COLO668 (cell line): Measurements from ENCODE around the gene SUMO4.

Experiments used
- DNase-seq: peaks from one replicate; lab custom pipeline; 2025; ENCODE audit not compliant: unreplicated experiment; lab: John Stamatoyannopoulos, UW

The SUMO4 gene

DNA sequence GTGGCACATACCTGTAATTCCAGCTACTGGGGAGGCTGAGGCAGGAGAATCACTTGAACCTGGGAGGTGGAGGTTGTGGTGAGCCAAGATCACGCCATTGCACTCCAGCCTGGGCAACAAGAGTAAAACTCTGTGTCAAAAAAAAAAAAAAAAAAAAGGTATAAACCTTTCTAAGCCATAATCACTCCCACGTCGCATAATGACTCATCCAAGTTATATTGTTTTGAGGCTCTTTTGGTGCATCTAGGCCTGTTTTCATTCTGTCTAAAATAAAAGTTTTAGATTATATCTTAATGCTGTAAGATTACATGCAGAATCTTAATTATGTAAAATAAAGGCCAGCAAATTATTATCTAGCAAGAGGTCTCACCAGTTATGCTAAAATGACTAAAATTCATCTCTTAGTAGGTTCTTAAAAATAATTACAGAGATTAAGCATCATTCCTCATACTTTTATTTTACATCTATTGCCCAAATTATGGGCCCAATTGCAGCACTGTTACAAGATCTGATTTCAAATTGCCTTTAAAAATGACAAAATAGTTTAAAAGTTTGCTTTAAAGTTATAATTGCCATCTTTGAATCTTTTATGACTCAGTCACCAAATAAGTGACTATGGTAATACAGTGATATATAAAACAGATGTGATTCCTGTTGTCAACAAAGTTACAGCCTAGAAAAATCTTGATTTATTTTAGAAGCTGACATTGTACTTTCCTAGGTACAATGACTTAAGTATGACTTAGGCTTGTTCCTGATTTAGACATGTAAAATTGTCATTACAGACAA lies 10.4 kb upstream of the SUMO4 start:
- DNase-seq = no peak

GRCh38 chr6:149392093-149392492 lies 8.0 kb upstream of the SUMO4 start:
- no peak for DNase-seq

GRCh38 chr6:149392535-149392934 lies 7.5 kb upstream of the SUMO4 start:
- DNase-seq = no peak

GRCh38 chr6:149393002-149393679 lies 6.9 kb upstream of the SUMO4 start:
- no peak for DNase-seq

- DNase-seq = no peak
Observed at GRCh38 chr6:149395185-149395584, 4.9 kb upstream of the SUMO4 start.

- no peak for DNase-seq
Observed at GRCh38 chr6:149397384-149397783, 2.7 kb upstream of the SUMO4 start.

- no peak for DNase-seq
Observed at GRCh38 chr6:149403534-149403933, 3.5 kb downstream of the SUMO4 start.

DNA sequence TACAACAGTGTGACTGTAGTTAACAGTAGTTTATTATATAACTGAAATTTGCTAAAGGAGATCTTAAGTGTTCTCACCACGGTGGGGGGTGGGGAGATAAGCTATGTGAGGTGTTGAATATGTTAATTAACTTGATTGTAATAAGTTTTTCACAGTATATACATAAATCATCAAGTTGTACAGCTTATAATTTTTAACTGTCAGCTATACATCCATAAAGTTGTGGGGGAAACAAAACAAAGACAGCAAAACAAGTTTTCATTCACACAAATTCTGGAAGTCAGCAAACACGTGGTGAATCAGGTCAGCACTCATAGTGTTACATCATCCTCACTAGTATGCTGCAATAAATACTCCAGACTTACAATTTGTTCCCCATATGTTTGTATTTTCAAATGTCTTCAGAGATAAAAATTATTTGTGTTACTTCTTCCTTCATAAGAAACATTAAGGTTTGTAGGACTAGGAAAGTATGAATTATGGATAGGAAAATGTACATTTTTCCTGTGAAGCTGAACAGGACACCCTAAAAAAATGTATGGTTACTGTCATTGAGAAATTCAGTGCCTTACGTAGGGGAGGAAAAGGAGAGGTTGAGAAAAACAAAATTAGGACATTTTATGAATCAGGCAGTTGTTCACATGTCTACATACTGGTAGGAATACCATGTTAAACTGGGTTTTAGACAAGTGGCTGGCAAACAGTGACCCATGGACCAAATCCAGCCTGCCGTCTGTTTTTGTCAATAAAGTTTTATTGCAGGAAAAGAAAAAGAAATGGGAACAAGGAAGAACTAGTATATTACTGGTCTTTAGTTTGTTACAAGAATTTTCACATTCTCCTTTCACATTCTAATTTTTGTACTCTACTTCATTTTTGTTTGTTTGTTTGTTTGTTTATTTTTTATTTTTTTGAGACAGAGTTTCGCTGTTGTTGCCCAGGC lies 6.0 kb downstream of the SUMO4 start:
- no peak for DNase-seq

DNA sequence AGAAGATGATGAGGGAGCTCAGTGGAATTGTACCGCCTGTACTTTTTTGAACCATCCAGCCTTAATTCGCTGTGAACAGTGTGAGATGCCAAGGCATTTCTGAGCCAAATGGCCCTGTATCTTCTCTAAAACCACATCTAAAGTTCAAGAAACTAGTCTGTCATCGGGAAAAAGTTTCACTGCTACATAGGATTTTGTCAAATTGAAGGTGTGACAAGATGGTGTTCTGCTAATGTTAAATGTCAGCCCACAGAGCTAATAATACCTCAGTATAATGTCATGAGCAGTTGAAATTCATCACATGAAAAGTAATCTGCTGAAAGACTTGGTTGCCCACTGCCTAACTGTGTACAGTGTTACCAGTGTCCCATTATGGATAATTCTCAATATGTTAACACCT lies 9.6 kb downstream of the SUMO4 start:
- no peak for DNase-seq

DNA sequence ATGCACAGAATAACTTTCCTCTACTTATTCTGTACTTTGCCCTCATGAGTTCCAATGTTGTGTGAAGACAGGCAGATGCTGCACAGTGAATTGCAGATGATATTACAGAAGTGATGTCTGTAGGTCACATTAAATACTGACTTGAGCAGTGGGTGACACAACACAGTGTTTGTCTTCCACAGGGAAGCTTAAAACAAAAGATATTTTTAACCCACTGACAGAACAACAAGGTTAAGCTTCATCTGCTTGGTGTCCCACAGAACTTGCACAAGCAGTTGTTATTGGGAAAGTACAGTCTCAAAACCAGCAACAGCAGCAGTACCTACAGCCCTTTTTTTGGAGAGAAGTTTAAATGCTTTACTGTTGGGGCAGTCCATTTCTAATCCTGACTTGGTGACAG lies 10.5 kb downstream of the SUMO4 start:
- no peak for DNase-seq

GRCh38 chr6:149414009-149414408 lies 13.9 kb downstream of the SUMO4 start:
- DNase-seq = no peak

- no peak for DNase-seq
Observed at GRCh38 chr6:149414821-149415220, 14.8 kb downstream of the SUMO4 start.

GRCh38 chr6:149419696-149420404 lies 19.8 kb downstream of the SUMO4 start:
- DNase-seq = no peak

GRCh38 chr6:149421132-149421531 lies 21.1 kb downstream of the SUMO4 start:
- DNase-seq = no peak

DNA sequence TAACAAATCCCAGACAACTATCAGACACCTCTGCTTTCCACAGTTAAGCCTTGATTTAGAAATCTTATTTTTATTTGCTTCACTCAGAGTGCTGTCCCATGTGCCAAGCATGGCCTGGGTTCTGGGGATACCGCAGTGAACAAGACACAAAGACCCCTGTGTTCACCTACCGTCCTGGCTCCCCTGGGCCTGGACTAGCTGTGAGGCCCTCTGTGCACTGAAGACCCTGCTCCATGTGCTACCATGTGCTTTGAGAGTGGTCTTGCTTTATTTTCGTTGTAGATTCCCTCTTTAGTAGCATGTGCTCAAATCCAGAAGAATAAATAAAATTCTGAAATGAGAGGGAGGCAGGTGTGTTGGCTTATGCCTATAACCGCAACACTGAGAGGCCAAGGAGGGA lies 22.5 kb downstream of the SUMO4 start:
- no peak for DNase-seq

DNA sequence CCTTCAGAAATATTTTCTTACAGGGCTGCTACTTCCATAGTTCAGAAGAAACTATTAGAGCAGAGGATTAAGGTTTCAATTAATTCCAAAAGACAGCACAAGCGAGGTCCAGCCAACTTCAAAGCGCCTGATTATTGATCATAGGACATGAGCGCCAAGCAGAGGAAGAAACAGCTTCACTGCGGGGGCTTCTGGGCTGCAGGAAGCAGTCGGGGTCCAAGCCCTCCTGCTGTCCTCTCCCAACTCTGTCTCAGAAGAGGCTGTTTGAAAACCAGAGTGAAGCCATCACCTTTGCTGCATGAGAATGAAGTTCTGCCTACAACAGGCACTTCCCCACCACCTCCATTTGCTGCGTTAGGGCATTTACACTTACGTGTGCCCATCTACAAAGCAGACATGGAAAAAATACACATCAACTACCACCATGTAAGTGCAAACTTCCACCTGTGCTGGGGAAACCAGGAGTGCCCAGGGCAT lies 23.9 kb downstream of the SUMO4 start:
- DNase-seq = no peak

DNA sequence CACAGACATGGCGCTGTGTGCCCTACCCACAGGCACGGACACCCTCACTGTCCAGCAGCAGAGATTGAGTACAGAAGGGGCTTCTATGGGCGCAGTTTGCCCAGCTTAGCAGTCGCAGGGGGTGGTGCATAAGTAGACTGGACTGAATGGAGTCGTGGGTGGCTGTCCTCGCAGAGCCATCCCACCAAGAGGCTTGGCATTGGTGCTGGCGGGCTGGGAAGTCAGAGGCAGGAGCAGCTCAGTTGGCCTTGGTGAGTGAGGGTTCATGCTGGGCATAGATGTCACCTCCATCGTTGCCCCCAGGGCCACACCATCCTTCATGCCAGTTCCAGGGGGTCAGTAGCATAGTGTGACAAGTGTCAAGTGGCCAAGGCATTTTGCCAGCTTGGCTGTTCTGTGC lies 25.2 kb downstream of the SUMO4 start:
- no peak for DNase-seq

- no peak for DNase-seq
Observed at GRCh38 chr6:149425754-149426153, 25.7 kb downstream of the SUMO4 start.

GRCh38 chr6:149428606-149429005 lies 28.5 kb downstream of the SUMO4 start:
- DNase-seq = no peak

DNA sequence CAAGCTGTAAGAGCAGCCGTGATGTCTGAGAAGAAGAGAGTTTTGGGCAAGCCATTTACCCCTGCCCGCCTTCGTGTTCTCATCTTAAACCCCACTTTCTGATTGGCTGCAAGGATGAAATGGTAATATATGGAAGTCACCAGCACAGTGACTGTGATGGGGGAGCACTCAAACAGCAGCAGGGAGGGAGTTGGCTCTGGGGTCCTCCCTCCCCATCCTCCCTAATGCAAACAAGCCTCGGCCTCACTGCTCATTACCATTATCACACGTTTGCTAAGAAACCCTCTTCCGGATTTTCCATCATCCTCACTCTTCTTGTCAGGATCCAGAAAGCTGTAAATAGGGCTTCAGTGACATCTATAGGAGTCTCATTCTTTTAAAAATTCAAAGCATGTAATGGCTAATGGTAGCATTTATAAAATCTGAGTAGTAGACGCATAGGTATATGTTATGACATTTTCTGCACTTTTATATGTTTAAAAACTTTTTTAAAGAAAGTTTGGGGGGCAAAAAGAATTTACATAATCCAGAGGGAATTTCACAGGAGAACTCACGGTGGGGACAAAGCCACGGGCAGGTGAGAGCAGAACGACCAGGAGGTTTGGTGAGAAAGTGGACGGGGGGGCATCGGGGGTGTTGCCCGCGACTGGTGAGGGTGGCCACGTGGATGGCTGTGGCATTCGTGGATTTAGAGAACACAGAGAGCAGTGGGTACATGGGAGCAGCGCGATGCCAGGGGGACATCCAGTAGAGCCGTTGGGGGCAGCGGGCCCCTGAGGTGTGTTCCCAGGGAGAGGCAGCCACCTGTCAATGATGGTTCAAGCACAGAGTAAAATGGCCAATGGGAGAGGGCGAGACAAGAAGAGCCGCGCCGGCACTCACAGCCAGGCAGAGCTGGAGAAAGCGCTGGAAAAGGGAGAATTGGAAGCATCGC lies 29.6 kb downstream of the SUMO4 start:
- DNase-seq = no peak
